Right lobe of liver (tissue), 4 donors: ENCODE measurements around the gene EIF4G3.

ENCODE experiments used
- POLR2A ChIP-seq: fragments of 450-650 bp; IDR thresholded peaks from one replicate; pipeline ENCODE4 v1.6.1; 2017; ENCODE audit warnings: antibody characterized with exemption, mild to moderate bottlenecking
- TF ChIP-seq, protein P1 (sequence below), 4 donors: fragments of 200-600 bp in 3 of 4; fragments of 450-650 bp in 1 of 4; IDR thresholded peaks; one replicate each; pipeline versions ENCODE4 v1.5.1 to v1.8.0; 2016 to 2022; ENCODE audit warnings: antibody characterized with exemption in 4 of 4, mild to moderate bottlenecking in 2 of 4
- donor health status: DM: no; HTN: no; CAD: no.
- donor health status: DM: no; HTN: no; CAD: no.
- donor health status: DM: no; HTN: yes; CAD: no.

GRCh38 chr1:20884513-20884912 lies 292.2 kb downstream of the EIF4G3 start:
- TF ChIP-seq, protein P1, sequence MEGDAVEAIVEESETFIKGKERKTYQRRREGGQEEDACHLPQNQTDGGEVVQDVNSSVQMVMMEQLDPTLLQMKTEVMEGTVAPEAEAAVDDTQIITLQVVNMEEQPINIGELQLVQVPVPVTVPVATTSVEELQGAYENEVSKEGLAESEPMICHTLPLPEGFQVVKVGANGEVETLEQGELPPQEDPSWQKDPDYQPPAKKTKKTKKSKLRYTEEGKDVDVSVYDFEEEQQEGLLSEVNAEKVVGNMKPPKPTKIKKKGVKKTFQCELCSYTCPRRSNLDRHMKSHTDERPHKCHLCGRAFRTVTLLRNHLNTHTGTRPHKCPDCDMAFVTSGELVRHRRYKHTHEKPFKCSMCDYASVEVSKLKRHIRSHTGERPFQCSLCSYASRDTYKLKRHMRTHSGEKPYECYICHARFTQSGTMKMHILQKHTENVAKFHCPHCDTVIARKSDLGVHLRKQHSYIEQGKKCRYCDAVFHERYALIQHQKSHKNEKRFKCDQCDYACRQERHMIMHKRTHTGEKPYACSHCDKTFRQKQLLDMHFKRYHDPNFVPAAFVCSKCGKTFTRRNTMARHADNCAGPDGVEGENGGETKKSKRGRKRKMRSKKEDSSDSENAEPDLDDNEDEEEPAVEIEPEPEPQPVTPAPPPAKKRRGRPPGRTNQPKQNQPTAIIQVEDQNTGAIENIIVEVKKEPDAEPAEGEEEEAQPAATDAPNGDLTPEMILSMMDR (IDR thresholded peaks at IDR 0.05): no peak
- no peak for TF ChIP-seq POLR2A
